Lower leg skin (tissue), 3 donors: Measurements from ENCODE around the gene ATPAF1.

Source experiments
- CTCF ChIP-seq, 3 donors: fragments of 450-650 bp; IDR thresholded peaks; one replicate each; pipeline ENCODE4 v1.5.1; 2016; ENCODE audit warnings: antibody characterized with exemption in 3 of 3, mild to moderate bottlenecking in 3 of 3, moderate library complexity in 2 of 3
- POLR2A ChIP-seq, 2 donors: fragments of 450-650 bp; IDR thresholded peaks; one replicate each; pipeline ENCODE4 v1.6.1; 2016 to 2017; ENCODE audit warnings: antibody characterized with exemption in 2 of 2, mild to moderate bottlenecking in 1 of 2, moderate library complexity in 1 of 2

- no peak for TF ChIP-seq CTCF (IDR thresholded peaks at IDR 0.05)
- no peak for TF ChIP-seq POLR2A (IDR thresholded peaks at IDR 0.05)
Measured at GRCh38 chr1:46652321-46653100, 15.7 kb downstream of the ATPAF1 start.
